SKM-1 treated with dmso at 0.1 percent for 144 hours (cell line): ENCODE measurements around the gene HSPA5.
A peak's percentile ranks its signal among the peaks of the same experiment; 100 is the strongest.
"Not testable (repeated sequence)": the region's sequence is repeated elsewhere in the genome, so short reads cannot be mapped to it uniquely, and the experiment has no call there.

ENCODE experiments used
- DNase-seq: peaks from one replicate; lab custom pipeline; 2025; ENCODE audit not compliant: unreplicated experiment; lab: John Stamatoyannopoulos, UW

Gene HSPA5

DNA sequence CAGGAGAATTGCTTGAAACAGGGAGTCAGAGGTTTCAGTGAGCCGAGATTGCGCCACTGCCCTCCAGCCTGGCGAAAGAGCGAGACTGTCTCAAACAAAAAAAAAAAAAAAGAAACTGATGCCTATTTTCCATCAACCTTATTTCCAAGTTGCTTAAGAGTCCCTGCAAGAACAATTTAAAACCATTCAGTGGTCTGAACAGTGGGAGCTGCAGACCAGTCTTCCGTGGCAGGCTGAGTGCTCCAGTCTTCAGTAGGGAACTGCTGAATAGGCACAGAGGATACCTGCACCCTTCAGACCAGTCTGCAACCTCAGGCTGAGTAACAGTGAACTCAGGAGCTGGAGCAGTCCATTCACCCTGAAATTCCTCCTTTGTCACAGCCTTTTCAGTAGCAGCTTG, 46.7 kb downstream of the HSPA5 start:
- not testable (repeated sequence) for DNase-seq

DNA sequence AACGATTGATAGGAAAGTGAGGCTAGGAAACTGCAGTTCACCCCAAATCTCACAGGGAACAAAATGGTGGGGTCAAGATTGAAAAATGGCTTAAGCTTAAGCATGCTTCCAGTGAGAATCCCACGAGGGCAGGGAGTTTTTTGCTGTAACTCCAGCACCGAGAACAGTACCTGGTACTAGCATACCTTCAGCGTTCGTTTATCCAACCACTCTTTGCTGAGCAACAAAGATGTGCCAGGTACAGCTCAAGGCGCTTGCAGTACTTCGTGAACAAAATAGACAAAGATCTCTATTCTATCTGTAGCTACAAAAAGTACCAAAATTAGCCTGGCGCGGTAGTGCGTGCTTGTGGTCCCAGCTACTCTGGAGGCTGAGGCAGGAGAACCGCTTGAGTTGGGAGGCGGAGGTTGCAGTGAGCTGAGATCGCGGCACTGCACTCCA, 50.8 kb downstream of the HSPA5 start:
- DNase-seq: no peak

DNA sequence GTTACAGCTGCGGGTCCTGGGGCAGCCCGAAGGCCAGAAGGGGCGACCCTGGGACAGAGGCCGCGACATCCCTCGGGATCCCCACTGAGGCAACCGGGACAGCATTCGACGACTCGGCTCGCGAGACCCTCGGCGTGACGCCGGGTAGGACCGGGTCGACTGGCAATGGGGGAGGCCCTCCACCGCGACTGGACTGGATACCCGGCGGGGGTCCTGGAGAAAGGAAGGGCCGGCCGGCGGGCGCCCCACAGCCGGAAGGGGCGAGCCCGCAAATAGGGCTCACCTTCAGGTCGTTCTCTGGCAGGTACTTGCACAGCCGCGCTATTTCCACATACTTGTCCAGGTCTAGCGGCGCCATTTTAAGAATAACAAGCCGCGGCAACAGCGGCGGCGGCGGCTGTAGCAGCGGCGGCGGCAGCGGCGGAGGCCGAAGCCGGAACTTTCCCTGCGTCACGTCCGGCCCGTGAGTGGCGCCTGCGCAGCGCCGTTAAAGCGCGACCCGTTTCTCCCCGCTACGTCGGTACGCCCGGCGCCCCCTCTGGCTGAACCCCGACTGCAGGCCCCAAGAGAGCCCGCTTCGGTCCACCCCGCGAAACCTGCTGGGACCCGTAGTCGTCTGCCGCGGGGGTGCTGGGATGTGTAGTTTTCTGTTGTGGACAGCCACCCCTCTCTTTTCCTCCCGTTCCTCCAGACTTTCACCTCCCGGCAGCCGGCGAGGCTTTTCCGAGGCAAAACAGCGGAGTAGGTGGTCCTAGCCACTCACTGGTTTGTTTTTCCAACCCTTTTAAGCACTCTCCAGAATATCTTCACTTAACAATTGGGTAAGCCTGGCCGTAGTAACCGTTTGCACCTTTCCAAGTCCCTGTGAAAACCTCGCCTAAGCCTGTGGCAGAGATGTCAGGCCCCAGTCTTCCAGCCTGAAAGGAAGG, 51.5 kb downstream of the HSPA5 start, which contains the start of gene PPP6C:
PPP6C (minus strand) TSS at position 443 of the 929 bp plus-strand sequence; CDS start at position 358, 85 bp downstream.
- DNase-seq: peak; percentile 97

DNA sequence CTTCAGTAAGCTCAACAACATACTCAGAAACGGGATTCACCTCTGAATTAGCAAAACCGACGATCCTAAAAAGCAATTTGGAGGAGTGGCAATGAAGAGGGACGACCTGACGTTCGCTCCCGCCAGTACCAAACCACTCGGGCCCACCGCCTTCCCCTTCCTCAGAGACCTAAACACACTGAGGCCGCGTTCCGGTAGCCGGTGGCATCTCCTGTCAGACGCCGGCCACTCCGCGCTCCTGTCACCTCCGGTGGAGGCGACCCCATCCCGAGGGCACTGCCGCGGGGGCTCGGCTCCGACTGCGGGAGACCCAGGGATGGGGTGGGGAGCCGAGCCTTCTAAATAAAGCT, 52.2 kb downstream of the HSPA5 start:
- DNase-seq: peak; percentile 9
